Thyroid gland (tissue), 4 donors: ENCODE measurements around the gene TMEM95. TPM values are rescaled to one million over a fixed set of nuclear protein-coding genes. Genes with fewer than 3 reads are reported as not detected.
A peak's percentile ranks its signal among the peaks of the same experiment; 100 is the strongest.

Experiments
- DNase-seq, 2 donors: peaks; one replicate each; pipeline ENCODE4 v3.0.0-alpha.2; 2019
- H3K27ac ChIP-seq, 3 donors: fragments of 200-600 bp; sonication (generic); 1 replicate in 2 of 3; 2 replicates in 1 of 3; pipeline ENCODE4 v1.5.1; 2016 to 2019; ENCODE audit warnings: mild to moderate bottlenecking in 1 of 3, moderate library complexity in 1 of 3
- H3K27me3 ChIP-seq: fragments of 200-600 bp; sonication (generic); one replicate; pipeline ENCODE4 v1.5.1; 2019
- H3K36me3 ChIP-seq, 2 donors: fragments of 200-600 bp; sonication (generic); one replicate each; pipeline ENCODE4 v1.5.1; 2016 to 2019
- H3K4me1 ChIP-seq, 2 donors: fragments of 200-600 bp; sonication (generic); one replicate each; pipeline ENCODE4 v1.5.1; 2017 to 2019
- H3K4me3 ChIP-seq, 3 donors: fragments of 200-600 bp; sonication (generic); replicated peaks in 1 of 3; 1 replicate in 2 of 3; 2 replicates in 1 of 3; pipeline ENCODE4 v1.5.1; 2016; ENCODE audit warnings: mild to moderate bottlenecking in 1 of 3
- H3K9me3 ChIP-seq: fragments of 200-600 bp; sonication (generic); one replicate; pipeline ENCODE4 v1.5.1; 2017
- POLR2A ChIP-seq, 2 donors: fragments of 450-650 bp; IDR thresholded peaks; one replicate each; pipeline ENCODE4 v1.6.1; 2017; ENCODE audit warnings: antibody characterized with exemption in 2 of 2, mild to moderate bottlenecking in 2 of 2, moderate library complexity in 1 of 2
- WGBS, 2 donors: methylation state at CpG; one replicate each; pipeline ENCODE4 v1.1.5; 2017; 5-methylcytosine and 5-hydroxymethylcytosine counted together
- intact Hi-C: fragments of 100-400 bp; cut with DNase I; formaldehyde crosslinking; loops from one replicate; pipeline ENCODE4 v1.15.1; 2023
- total RNA-seq, 4 donors: library from RNA; depleted of rRNA; stranded (reverse); fragments of >200 nt; gene quantifications; one replicate each; pipeline ENCODE4 v1.2.3, GENCODE V29; 2016
- TF ChIP-seq, protein P1 (sequence below), 6 experiments: fragments of 200-600 bp in 3 of 6; fragments of 450-650 bp in 3 of 6; sonication (generic) in 3 of 6; IDR thresholded peaks; one replicate each; pipeline ENCODE4 v1.5.1; 2016 to 2019; ENCODE audit warnings: antibody characterized with exemption in 6 of 6, mild to moderate bottlenecking in 2 of 6, inconsistent platforms in 1 of 6, moderate library complexity in 1 of 6

Gene TMEM95, protein sequence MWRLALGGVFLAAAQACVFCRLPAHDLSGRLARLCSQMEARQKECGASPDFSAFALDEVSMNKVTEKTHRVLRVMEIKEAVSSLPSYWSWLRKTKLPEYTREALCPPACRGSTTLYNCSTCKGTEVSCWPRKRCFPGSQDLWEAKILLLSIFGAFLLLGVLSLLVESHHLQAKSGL
- not detected for total RNA-seq

DNA sequence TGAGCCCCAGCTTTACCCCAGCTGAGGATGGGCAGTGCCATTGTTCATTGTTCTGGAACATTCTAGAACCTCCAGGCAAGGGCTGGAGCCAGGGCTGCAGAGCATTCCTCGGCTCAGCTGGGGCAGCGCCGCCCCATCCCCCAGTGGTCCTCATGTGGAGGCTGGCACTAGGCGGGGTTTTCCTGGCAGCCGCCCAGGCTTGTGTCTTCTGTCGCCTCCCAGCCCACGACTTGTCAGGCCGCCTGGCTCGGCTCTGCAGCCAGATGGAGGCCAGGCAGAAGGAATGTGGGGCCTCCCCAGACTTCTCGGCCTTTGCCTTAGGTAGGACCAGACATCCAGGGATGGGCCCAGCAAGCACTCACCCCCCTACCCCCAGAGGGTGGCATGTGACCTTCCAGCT lies at the start of gene TMEM95:
Gene TMEM95 (plus strand): TSS at position 104 of the 400 bp plus-strand sequence. CDS start 49 bp downstream, at position 153.
- H3K27me3 ChIP-seq = no peaks in the 10 kb centered on the region
- no peak for TF ChIP-seq POLR2A (IDR thresholded peaks at IDR 0.05)
- TF ChIP-seq, protein P1, sequence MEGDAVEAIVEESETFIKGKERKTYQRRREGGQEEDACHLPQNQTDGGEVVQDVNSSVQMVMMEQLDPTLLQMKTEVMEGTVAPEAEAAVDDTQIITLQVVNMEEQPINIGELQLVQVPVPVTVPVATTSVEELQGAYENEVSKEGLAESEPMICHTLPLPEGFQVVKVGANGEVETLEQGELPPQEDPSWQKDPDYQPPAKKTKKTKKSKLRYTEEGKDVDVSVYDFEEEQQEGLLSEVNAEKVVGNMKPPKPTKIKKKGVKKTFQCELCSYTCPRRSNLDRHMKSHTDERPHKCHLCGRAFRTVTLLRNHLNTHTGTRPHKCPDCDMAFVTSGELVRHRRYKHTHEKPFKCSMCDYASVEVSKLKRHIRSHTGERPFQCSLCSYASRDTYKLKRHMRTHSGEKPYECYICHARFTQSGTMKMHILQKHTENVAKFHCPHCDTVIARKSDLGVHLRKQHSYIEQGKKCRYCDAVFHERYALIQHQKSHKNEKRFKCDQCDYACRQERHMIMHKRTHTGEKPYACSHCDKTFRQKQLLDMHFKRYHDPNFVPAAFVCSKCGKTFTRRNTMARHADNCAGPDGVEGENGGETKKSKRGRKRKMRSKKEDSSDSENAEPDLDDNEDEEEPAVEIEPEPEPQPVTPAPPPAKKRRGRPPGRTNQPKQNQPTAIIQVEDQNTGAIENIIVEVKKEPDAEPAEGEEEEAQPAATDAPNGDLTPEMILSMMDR (IDR thresholded peaks at IDR 0.05) = no peak
- WGBS, 2 donors = 66 to 67% methylated on average over 8 to 10 of the region's 10 CpGs
- no peak within 1 kb of the TSS for H3K4me3 ChIP-seq
- H3K36me3 ChIP-seq = no peaks in the 10 kb centered on the region
- no peaks in the 10 kb centered on the region for H3K9me3 ChIP-seq
- peak within 1 kb of the TSS in 2 of 3 donors; percentile 24 to 31 for H3K27ac ChIP-seq
- peaks cover 13 to 40% of the 10 kb centered on the region in 2 donors for H3K4me1 ChIP-seq
- peak; percentile 52 to 54 for DNase-seq
- intact Hi-C loops = loop anchor here (5.0 to 10.0 kb wide), 2 partner anchors 130 to 207 kb away; partner anchors contain the start of genes POLR2A, SENP3 and SLC35G6

DNA sequence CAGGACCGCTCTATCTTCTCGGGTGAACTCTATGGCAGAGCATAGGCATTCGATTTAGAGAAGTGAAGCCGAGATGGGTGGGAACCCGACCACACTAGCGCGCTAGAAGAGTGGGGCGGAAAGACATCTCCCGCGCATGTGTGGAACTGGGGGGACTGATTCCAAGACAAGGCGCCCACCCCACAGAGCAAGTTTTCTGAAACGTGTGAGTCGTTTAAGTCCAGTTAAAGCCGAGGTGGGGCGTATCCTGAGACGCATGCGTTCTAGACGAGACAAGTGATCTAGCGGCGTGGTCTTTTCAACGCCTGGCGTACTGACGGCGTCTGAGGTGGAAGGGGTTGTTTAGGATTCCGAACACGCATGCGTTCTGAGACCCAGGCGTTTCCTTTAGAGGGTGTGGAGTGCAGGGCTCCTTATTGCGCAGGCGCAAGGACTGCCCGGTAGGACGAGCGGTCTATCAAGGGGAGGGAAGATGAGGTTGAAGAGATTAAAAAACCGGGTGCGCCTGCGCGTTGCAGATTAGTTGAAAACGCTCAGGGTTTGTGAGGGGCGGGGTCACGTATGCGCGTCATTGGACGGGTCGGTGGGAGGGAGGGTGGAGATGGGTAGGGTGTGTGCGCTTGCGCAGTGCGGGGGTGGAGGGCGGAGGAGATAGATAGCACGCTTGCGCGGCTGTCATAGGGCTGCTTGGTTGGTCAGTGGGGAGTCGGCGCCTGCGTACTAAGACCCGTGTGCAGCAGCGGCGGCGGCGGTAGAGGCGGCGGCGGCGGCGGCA lies 47.9 kb upstream of the TMEM95 start, which contains the start of gene EIF5A:
Gene EIF5A (plus strand): TSS at position 718 of the 775 bp plus-strand sequence. CDS start 2,008 bp downstream, outside the sequence.
- Histone ChIP-seq H3K9me3 (no peaks in the 10 kb centered on the region), H3K4me1 (peaks cover 17 to 18% of the 10 kb centered on the region in 2 donors), H3K4me3 (peak within 1 kb of the TSS; percentile 43 to 99 (median 89)), H3K36me3 (peaks cover 23 to 24% of the 10 kb centered on the region in 2 donors), H3K27ac (peak within 1 kb of the TSS; percentile 95 to 98 (median 97)), H3K27me3 (no peaks in the 10 kb centered on the region)
- 0 to 1% methylated on average over 46 to 59 of the region's 64 CpGs for WGBS, 2 donors
- TF ChIP-seq POLR2A (IDR thresholded peaks at IDR 0.05) = peak; percentile 58 to 83
- TF ChIP-seq, protein P1 (IDR thresholded peaks at IDR 0.05) = no peak
- peak; percentile 99 to 100 for DNase-seq
- intact Hi-C loops = no loop called here

DNA sequence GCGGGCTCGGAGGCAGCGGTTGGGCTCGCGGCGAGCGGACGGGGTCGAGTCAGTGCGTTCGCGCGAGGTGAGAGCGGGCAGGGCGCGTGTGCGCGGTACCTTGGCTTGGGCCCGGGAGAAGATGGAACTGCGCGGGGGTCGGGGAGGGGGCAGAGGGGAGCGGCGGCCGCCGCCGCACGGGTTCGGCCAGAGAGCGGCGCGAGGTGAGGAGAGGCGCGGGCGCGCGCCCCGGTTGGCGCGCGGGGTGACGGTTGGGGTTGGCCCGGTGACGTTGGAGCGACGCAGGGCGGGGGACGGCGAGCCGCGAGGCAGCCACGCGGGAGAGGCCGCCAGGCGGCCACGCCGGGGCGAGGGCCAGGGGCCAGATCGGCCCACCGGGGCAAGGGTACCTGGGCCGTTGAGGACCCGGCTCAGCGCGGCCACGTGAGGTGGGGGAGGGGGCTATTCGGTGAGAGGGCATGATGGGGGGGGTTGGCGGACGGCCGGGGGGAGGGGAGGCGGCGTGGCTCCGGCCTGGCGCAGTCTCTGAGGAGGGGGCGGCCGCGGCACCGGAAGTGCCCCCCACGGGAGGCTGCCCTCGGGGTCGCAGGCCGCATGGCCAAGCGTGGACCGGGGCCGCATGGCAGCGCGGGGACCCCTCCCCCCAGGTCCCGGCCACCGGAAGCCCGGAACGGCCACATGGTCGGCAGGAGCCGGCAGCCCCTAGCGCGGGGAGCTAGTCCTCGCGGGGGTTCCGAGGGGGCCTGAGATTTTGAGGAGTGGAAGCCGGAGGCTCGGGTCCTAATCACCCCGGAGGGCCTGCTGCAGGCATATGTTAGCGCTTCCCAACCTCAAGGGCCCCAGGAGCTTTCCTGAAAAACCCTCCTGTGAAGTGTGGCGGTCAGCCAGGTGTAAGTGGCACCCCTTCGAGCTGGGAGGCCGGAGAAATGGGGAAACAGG lies 47.0 kb upstream of the TMEM95 start:
- Histone ChIP-seq H3K4me3 (peak overlapping the region; percentile 43 to 99 (median 89)), H3K27ac (peak overlapping the region; percentile 94 to 98 (median 97)), H3K9me3 (no peaks in the 10 kb centered on the region), H3K4me1 (peaks cover 18 to 23% of the 10 kb centered on the region in 2 donors), H3K36me3 (peaks cover 31 to 32% of the 10 kb centered on the region in 2 donors), H3K27me3 (no peaks in the 10 kb centered on the region)
- DNase-seq = peak; percentile 43 to 56
- WGBS, 2 donors = 0% methylated on average over 3 to 6 of the region's 104 CpGs
- intact Hi-C loops = no loop called here
- peak in 1 of 2 donors; percentile 63 for TF ChIP-seq POLR2A (IDR thresholded peaks at IDR 0.05)
- TF ChIP-seq, protein P1 (IDR thresholded peaks at IDR 0.05) = peak in 3 of 6 experiments; percentile 5 to 14 (median 8)

DNA sequence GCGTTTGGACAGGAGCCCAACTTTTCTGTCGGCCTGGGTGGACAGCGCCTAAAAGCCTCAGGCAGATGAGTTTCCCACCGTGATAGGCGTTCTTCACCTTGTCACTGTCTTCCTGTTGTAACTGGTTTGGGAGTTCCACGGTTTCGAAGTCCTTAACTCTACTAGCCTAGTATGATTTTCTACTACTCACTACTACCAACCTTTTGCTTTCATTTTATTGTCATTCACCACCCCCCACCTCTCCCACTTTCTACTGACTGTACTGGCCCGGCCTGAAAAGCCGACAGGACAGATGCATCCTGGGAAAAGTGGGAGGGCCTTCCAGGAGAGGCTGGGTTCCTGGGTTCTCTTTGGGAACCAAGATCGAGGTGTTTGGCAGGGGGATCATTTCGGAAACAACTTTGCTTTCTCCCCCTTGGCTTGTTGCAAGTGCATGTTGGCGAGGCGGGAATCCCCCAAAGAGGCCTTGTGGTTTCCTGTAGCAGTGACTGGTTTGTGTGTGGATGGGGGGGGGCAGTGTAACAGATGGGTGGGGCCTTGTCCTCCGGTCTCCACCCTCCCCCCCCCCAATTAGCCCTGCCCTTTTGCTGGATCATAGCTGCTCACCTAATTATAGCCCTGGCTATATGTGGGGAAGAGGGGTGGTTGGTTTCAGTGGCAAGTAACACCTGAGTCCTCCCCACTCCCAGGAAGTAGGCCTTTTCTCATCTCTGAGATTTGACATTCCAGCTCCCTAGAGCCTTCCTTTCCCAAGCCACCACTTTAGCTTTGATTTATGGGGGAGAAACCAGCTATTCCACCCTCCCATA lies 46.1 kb upstream of the TMEM95 start:
- TF ChIP-seq POLR2A (IDR thresholded peaks at IDR 0.05) = no peak
- TF ChIP-seq, protein P1 (IDR thresholded peaks at IDR 0.05) = no peak
- Histone ChIP-seq H3K36me3 (peaks cover 40 to 41% of the 10 kb centered on the region in 2 donors), H3K4me3 (peak overlapping the region; percentile 43 to 99 (median 89)), H3K27ac (peak overlapping the region; percentile 94 to 98 (median 97)), H3K4me1 (peaks cover 18 to 28% of the 10 kb centered on the region in 2 donors), H3K9me3 (no peaks in the 10 kb centered on the region), H3K27me3 (no peaks in the 10 kb centered on the region)
- DNase-seq = peak; percentile 81
- WGBS, 2 donors = 2 to 4% methylated on average over 14 of the region's 14 CpGs
- intact Hi-C loops = no loop called here
